Measurements from ENCODE around the gene AATK. TPM values are rescaled to one million over a fixed set of nuclear protein-coding genes. Genes with fewer than 3 reads are reported as not detected.

Gene AATK
- total RNA-seq, 1 donor from 2014 or later: 440 TPM

DNA sequence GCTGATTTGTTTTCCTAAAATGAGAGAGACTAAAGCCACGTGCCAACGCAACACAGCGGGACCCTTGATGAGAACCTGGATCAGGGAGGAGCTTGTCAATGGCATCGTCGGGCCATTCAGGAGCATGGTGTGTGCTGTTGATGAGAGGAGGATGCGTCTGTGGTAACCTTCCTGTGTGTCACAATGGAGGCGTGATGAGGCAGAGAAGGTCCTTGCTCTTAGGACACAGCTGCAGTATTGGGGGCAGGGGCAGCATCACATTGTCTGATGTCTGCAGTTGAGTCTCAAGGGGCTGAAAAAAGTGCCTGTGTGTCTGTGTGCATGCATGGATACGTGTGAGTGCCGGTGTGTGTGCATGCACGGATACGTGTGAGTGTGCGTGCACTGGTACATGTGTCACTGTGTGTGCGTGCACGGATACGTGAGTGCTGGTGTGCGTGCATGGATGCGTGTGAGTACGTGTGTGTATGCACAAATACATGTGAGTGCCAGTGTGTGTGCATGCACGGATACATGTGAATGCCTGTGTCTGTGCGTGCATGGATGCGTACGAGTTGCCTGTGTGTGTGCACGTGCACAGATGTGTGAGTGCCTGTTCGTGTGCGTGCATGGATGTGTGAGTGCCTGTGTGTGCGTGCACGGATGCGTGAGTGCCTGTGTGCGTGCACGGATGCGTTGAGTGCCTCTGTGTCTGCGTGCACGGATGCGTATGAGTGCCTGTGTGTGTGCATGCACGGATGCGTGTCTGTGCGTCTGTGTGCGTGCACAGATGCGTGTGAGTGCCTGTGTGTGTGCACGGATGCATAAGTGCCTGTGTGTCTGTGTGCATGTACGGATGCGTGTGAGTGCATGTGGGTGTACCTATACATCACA is 91.8 kb downstream of the AATK start:
- intact Hi-C loops (cut with DNase I): no loop called here
- no peak for ATAC-seq
- DNase-seq (ENCODE audit: low spot score): no peak

DNA sequence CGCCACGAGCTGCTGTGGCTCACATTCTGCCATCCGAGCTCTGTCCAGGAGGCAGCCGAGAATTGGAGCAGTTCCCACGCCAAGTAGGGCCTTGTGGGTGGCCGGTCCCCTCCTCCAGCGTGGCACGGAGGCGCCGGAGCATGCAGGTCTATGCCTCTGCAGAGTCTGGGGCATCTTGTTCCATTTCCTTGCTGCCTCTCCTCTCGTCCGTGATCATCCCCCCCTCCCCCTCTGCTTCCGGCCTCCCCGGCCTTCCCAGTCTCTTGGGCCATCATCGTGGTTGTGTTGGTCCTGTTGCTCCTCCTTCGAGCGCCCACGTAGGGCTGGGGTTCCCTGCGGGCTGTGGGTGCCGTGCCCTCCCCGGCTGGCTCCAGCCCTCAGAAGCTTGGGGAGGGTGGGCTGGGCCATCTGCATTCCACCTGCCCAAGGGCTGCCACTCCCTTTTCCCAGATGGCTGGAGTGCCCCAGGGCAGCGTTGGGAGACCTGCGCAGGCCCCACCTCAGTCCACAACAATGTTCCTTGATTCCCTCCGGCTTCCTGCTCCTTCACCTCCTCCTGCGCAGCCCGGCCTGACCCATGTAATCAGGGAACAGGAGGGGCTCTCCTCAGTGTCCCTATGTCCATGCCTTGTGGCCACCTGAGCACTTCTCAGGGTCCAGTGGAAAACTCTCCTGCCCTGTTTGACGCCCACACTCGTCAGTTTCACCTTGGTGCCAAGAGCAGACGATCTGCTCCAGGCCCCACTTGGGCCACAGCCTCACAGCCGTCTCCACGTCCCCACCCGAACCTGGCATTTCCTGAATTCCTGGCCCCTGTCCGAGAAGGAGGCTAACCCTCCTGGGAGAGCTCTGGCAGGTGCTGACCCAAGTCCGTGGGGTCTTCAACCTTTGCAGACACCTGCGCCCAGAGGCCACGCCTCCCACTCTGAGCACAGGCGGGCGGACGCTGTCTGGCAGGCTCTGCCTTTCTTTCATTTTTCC is 94.0 kb downstream of the AATK start:
- ATAC-seq (peak; percentile 25), DNase-seq (ENCODE audit: low spot score) (no peak)
- intact Hi-C loops (cut with DNase I): no loop called here

DNA sequence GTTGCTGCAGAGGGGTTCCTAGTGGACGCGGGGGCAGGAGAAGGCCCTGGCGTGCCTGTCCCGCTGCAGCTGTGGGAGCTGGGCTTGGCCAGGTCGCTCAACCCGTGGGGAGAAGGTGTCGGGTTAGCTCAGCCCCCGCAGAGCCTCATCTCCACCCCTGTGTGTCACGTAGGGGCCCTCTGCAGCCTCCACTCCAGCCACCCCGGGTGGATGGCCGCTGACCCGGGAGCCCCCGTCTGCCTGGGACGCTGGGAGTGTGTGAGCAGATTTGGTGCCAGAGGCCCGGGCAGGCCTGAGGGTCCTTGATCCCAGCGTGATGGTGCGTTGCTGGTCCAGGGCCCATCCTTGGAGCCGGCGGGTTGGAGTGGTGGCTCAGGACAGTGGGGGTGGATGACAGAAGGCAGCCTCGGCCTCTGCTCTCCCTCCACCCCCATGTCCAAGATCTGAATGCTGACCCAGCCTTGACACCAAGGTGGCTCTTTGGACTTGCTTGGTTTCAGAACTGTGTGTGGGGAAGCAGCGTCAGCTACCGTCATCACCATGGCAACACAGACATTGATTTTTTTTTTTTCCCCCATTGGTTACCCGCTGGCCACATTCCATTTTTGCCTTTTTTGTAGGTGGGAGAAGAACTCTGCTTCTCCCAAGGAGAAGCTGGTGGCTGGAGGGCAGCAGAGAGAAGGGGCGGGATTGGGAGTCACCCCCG is 95.3 kb downstream of the AATK start:
- no peak for DNase-seq (ENCODE audit: low spot score)
- ATAC-seq: no peak
- intact Hi-C loops (cut with DNase I): no loop called here

DNA sequence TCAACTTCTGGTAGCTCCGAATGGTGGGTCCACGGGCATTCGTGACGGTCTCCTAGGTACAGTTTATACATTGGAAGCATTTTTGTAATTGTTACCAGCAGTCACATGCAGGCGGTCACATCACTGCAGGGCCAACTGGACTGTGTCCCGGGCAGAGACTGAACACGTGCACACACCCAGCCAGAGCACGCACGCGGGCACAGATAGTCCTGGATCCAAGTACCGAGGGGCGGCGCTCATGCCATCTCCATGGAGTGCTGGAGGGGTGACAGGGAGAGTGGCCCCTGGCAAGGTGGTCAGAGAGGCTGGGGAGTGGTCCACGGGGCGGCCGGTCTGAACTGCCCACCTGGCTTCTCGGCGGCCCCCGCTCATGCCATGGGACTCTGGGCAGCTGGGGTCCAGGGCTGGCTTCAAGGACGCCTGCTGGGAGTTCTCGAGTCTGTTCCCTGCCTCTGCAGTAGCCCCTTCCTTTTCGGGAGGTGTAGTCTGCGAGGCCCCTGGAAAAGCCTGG is 96.8 kb downstream of the AATK start:
- no peak for DNase-seq (ENCODE audit: low spot score)
- ATAC-seq: no peak
- intact Hi-C loops (cut with DNase I): no loop called here

DNA sequence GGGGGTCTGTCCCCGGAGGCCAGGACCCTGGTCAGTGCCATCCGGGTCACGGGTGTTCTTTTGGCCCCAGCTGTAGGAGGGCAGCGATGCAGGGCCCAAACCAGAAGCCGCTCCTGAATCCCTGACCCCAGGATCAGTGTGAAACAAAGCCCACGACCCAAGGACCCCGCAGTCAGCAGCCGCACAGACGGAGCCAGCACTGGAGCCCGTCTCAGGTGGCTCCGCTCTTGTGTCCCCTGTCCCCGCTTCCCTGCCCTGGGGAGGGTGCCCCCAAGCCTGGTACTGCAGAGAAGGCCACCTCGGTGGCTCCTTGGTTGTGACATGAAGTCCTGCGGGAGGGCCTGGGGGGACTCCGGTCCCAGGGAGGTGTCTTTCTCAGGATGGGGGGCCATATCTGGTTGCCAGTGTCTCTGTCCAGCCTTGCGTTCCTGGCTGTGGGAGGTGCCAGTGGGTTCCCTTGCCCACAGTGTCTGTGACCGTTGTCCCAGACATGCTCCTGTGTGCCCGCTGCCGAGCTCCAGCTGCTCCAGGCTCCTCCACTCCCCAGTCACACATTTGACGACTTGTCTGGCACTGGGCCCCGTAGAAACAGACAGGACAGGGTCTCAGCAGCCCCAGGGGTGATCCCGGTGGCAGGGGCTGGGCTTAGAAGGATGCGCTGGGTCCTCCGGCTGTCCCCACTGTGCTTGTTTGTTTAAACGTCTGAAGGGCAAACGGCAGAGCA is 97.4 kb downstream of the AATK start:
- intact Hi-C loops (cut with DNase I): no loop called here
- no peak for ATAC-seq
- no peak for DNase-seq (ENCODE audit: low spot score)

DNA sequence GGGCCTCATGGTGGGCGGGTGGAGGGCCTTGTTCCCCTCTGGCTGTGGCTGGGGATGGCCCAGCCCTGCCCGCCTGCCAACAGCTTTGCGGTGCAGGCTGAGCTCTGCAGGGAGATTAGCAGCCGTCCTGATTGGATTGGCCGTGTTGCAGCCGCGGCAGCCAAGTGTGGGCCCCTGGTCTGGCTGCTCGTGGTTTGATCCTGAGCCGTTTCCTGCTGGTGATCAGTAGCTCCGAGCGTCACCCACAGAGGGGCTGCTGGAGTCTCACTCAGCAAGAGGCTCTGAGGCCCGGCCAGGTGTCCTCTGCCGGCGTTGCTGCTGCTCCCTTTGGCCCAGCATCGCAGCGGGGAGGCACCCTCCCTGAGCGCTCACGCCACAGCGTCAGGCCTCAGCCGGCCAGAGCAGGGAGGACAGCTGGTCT is 98.6 kb downstream of the AATK start:
- DNase-seq (ENCODE audit: low spot score): no peak
- intact Hi-C loops (cut with DNase I): no loop called here
- ATAC-seq: no peak

Small RNA genes within 50 kb of the gene (microRNA-seq; reads per million reads assigned to microRNA genes)
- gene MIR1250 (2.5 reads per million), gene MIR3065 (not detected), gene MIR338 (not detected), gene MIR657 (not detected)

Other genes with a start within 250 kb of the AATK start
- 26.8 TPM for gene CHMP6, start 174.4 kb downstream of the AATK start, total RNA-seq
- gene BAIAP2, start 131.1 kb downstream of the AATK start, total RNA-seq: 50.9 TPM
- gene PVALEF, start 714 bp downstream of the AATK start, total RNA-seq: not detected
- gene CEP131, start 56.7 kb upstream of the AATK start, total RNA-seq: 10.1 TPM
- gene TEPSIN, start 72.8 kb upstream of the AATK start, total RNA-seq: 38.1 TPM
- gene NDUFAF8, start 73.1 kb upstream of the AATK start, total RNA-seq: 37.4 TPM
- 61.6 TPM for gene SLC38A10, start 129.1 kb upstream of the AATK start, total RNA-seq
- 47.8 TPM for gene BAHCC1, start 229.2 kb upstream of the AATK start, total RNA-seq

All from sciatic nerve (tissue), 2 donors.